Bronchial epithelial cell (primary cell): ENCODE results near the gene ELP6. TPM values are rescaled to one million over a fixed set of nuclear protein-coding genes. Genes with fewer than 3 reads are reported as not detected.
"Not testable (repeated sequence)": the region's sequence is repeated elsewhere in the genome, so short reads cannot be mapped to it uniquely, and the experiment has no call there.

Experiments
- DNase-seq: peaks from one replicate; pipeline ENCODE4 v3.0.0-alpha.2; 2010; ENCODE audit warnings: low read depth
- FAIRE-seq: peaks from 2 replicates; lab custom pipeline; 2011; peaks lifted over from hg19 to GRCh38; lab: Jason Lieb, UNC
- H3K27me3 ChIP-seq: 2 replicates; pipeline ENCODE4 v1.5.1; 2011; ENCODE audit warnings: low read length; ENCODE audit not compliant: control insufficient read depth, insufficient read depth
- H3K36me3 ChIP-seq: 2 replicates; pipeline ENCODE4 v1.5.1; 2011; ENCODE audit warnings: low read length; ENCODE audit not compliant: control insufficient read depth, insufficient read depth
- H3K4me3 ChIP-seq: 2 replicates; pipeline ENCODE4 v1.5.1; 2011; ENCODE audit warnings: mild to moderate bottlenecking, low read depth, low read length, control low read depth
- CTCF ChIP-seq: IDR thresholded peaks from 2 replicates; pipeline ENCODE4 v1.5.1; 2011; ENCODE audit warnings: mild to moderate bottlenecking, moderate library complexity, low read length, control low read depth, inconsistent platforms; ENCODE audit not compliant: insufficient read depth, severe bottlenecking
- total RNA-seq: library from RNA; depleted of rRNA; stranded (reverse); fragments of >200 nt; gene quantifications from 2 replicates; pipeline ENCODE4 v1.2.1, GENCODE V29; 2014

The ELP6 gene
- total RNA-seq, 1 donor from 2014 or later = 27.4 TPM

GRCh38 chr3:47473391-47473790 lies 40.1 kb downstream of the ELP6 start:
- peak; percentile 37 for DNase-seq
- Histone ChIP-seq H3K27me3 (no peaks in the 10 kb centered on the region), H3K4me3 (no peak overlapping the region), H3K36me3 (no peaks in the 10 kb centered on the region)
- no peak for TF ChIP-seq CTCF
- no peak for FAIRE-seq

- no peak for FAIRE-seq
- Histone ChIP-seq H3K36me3 (no peaks in the 10 kb centered on the region), H3K27me3 (no peaks in the 10 kb centered on the region), H3K4me3 (no peak overlapping the region)
- no peak for TF ChIP-seq CTCF
- no peak for DNase-seq
These were observed 43.9 kb downstream of the ELP6 start for GRCh38 chr3:47469616-47470015.

DNA sequence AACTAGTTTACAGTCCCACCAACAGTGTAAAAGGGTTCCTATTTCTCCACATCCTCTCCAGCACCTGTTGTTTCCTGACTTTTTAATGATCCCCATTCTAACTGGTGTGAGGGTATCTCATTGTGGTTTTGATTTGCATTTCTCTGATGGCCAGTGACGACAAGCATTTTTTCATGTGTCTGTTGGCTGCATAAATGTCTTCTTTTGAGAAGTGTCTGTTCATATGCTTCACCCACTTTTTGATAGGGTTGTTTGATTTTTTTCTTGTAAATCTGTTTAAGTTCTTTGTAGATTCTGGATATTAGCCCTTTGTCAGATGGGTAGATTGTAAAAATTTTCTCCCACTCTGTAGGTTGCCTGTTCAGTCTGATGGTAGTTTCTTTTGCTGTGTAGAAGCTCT lies 45.2 kb downstream of the ELP6 start:
- not testable (repeated sequence) for H3K27me3 ChIP-seq, H3K4me3 ChIP-seq, DNase-seq, FAIRE-seq, H3K36me3 ChIP-seq

DNA sequence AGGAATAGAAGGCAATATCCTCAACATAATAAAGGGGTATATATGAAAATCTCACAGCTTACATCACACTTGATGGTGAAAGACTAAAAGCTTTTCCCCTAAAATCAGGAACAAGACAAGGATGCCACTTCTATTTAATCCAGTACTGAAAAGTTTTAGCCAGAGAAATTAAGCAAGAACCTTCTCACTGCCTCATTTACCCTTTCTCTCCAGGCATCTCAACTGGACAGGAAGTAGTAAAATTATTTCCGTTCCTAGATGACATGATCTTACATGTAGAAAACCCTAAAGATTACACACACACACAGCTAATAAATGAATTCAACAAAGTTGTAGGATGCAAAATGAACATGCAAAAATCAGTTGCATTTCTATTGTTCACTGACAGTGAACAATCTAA lies 48.9 kb downstream of the ELP6 start:
- TF ChIP-seq CTCF = no peak
- H3K36me3 ChIP-seq = no peaks in the 10 kb centered on the region
- DNase-seq (peak; percentile 46), FAIRE-seq (no peak)
- H3K27me3 ChIP-seq = no peaks in the 10 kb centered on the region
- no peak overlapping the region for H3K4me3 ChIP-seq

GRCh38 chr3:47459534-47460085 lies 53.9 kb downstream of the ELP6 start:
- H3K27me3 ChIP-seq, H3K4me3 ChIP-seq, DNase-seq, FAIRE-seq, H3K36me3 ChIP-seq: not testable (repeated sequence)

DNA sequence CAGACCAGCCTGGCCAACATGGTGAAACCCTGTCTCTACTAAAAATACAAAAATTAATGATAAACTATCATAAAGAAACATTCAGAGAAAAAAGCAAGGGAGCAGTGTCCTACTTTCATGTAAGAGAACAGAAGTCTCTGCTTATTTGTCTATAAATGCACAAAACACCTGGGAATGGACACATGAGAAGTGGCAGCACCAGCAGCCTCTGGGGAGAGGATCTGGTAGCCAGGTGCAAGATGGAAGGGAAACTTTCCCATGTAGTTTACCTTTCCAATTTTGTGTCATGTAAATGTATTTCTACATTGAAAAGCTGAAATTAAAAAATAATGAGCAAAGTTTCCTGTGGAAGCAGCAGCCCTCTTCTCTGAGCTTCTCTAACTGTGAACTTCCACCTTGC lies 56.5 kb downstream of the ELP6 start:
- FAIRE-seq (no peak), DNase-seq (no peak)
- H3K4me3 ChIP-seq = no peak overlapping the region
- no peak for TF ChIP-seq CTCF
- no peaks in the 10 kb centered on the region for H3K36me3 ChIP-seq
- H3K27me3 ChIP-seq = no peaks in the 10 kb centered on the region

- Histone ChIP-seq H3K36me3 (no peaks in the 10 kb centered on the region), H3K4me3 (no peak overlapping the region), H3K27me3 (no peaks in the 10 kb centered on the region)
- TF ChIP-seq CTCF = no peak
- DNase-seq = peak; percentile 49
- no peak for FAIRE-seq
These were observed 57.6 kb downstream of the ELP6 start for GRCh38 chr3:47455806-47456452.
